Adrenal gland (tissue), 12 donors: ENCODE results near the gene DNAH1. TPM values are rescaled to one million over a fixed set of nuclear protein-coding genes. Genes with fewer than 3 reads are reported as not detected.

Experiments used
- DNase-seq, 7 donors: peaks; one replicate each; pipeline ENCODE4 v3.0.0-alpha.2; 2019 to 2020
- H3K27ac ChIP-seq, 5 donors: fragments of 200-600 bp; sonication (generic) in 4 of 5; 1 replicate in 3 of 5; 2 replicates in 2 of 5; pipeline versions ENCODE4 v1.5.1 to v1.8.0; 2016 to 2020; ENCODE audit warnings: mild to moderate bottlenecking in 1 of 5
- H3K27me3 ChIP-seq: fragments of 200-600 bp; 2 replicates; pipeline ENCODE4 v1.8.0; 2021
- H3K36me3 ChIP-seq, 2 donors: fragments of 200-600 bp; replicated peaks in 1 of 2; 1 replicate in 1 of 2; 2 replicates in 1 of 2; pipeline versions ENCODE4 v1.5.1 to v1.8.0; 2018 to 2022
- H3K4me1 ChIP-seq, 2 donors: fragments of 200-600 bp; replicated peaks in 1 of 2; 1 replicate in 1 of 2; 2 replicates in 1 of 2; pipeline versions ENCODE4 v1.5.1 to v1.8.0; 2018 to 2021
- H3K4me3 ChIP-seq, 4 donors: fragments of 200-600 bp; sonication (generic) in 3 of 4; one replicate each; pipeline ENCODE4 v1.5.1; 2016 to 2018
- H3K9me3 ChIP-seq, 3 donors: fragments of 200-600 bp; sonication (generic) in 1 of 3; replicated peaks in 1 of 3; 1 replicate in 2 of 3; 2 replicates in 1 of 3; pipeline versions ENCODE4 v1.5.1 to v1.8.0; 2016 to 2021
- CTCF ChIP-seq, 6 experiments: fragments of 450-650 bp in 4 of 6; fragments of 200-600 bp in 2 of 6; sonication (generic) in 1 of 6; IDR thresholded peaks; 1 replicate in 5 of 6; 2 replicates in 1 of 6; pipeline versions ENCODE4 v1.5.1 to v1.8.0; 2016 to 2021; ENCODE audit warnings: antibody characterized with exemption in 6 of 6, mild to moderate bottlenecking in 2 of 6, moderate library complexity in 1 of 6
- POLR2A ChIP-seq, 2 donors: fragments of 450-650 bp; IDR thresholded peaks; one replicate each; pipeline ENCODE4 v1.6.1; 2017; ENCODE audit warnings: antibody characterized with exemption in 2 of 2, mild to moderate bottlenecking in 2 of 2, moderate library complexity in 1 of 2
- WGBS, 4 donors: extraction: QIAGEN DNeasy Blood & Tissue Kit in 2 of 4; methylation state at CpG; one replicate each; pipeline versions ENCODE4 v1.1.5 to v1.1.7; 2013 to 2017; 5-methylcytosine and 5-hydroxymethylcytosine counted together
- intact Hi-C, 2 donors: fragments of 100-400 bp; cut with DNase I; formaldehyde crosslinking; loops; one replicate each; pipeline versions ENCODE4 v1.14.1 to v1.15.0; 2022 to 2023
- polyA plus RNA-seq, 3 donors: library from polyadenylated mRNA; stranded (reverse); fragments of 200-250 nt in 2 of 3; fragments of 350-450 nt in 1 of 3; fragmentation: Illumina TruSeq in 1 of 3; extraction: RNeasy Lipid Tissue Mini Kit (QIAGEN cat#74804) in 1 of 3; gene quantifications; one replicate each; pipeline ENCODE4 v1.2.3, GENCODE V29; 2013 to 2014
- total RNA-seq, 9 donors: library from RNA; depleted of rRNA in 4 of 9; stranded (reverse); fragments of >200 nt in 4 of 9; fragments of 120-200 nt in 1 of 9; fragmentation: NEBNext Ultra II Directional in 1 of 9; extraction: Animal tissue kit (Norgen Biotek cat#: 25700) in 1 of 9; gene quantifications; one replicate each; pipeline versions ENCODE4 v1.1.0 to v1.2.4, GENCODE V29; 2013 to 2023
- donor health status: healthy with polysubstance abuse.
- donor health status: Bipolar disorder and iron deficiency.
- donor health status: DM: yes; HTN: yes; CAD: no.
- donor health status: DM: no; HTN: no; CAD: no.
- donor health status: DM: no; HTN: no; CAD: no.
- donor health status: DM: yes; HTN: yes; CAD: no.

DNAH1 gene
- total and polyA plus RNA-seq, 12 donors: 2.1 to 24.4 (median 9.0) TPM

- TF ChIP-seq POLR2A (IDR thresholded peaks at IDR 0.05): no peak
- TF ChIP-seq CTCF (IDR thresholded peaks at IDR 0.05): no peak
- intact Hi-C loops: no loop called here
- no peaks in the 10 kb centered on the region for H3K9me3 ChIP-seq
- DNase-seq: peak in 1 of 7 donors; percentile 20
- peaks cover 0 to 8% of the 10 kb centered on the region in 2 donors for H3K4me1 ChIP-seq
- no peak overlapping the region for H3K27ac ChIP-seq
- H3K4me3 ChIP-seq: no peak overlapping the region
- H3K27me3 ChIP-seq: no peaks in the 10 kb centered on the region
- H3K36me3 ChIP-seq: no peaks in the 10 kb centered on the region
- 25 to 80% (median 51%) methylated on average over 1 of the region's 1 CpG for WGBS, 4 donors
These were observed 7.8 kb upstream of the DNAH1 start for GRCh38 chr3:52308308-52308707.

- DNase-seq: no peak
- Histone ChIP-seq H3K4me1 (peaks cover 0 to 21% of the 10 kb centered on the region in 2 donors), H3K27me3 (no peaks in the 10 kb centered on the region), H3K9me3 (no peaks in the 10 kb centered on the region), H3K27ac (no peak overlapping the region), H3K4me3 (no peak overlapping the region), H3K36me3 (no peaks in the 10 kb centered on the region)
- TF ChIP-seq POLR2A (IDR thresholded peaks at IDR 0.05) (no peak), CTCF (IDR thresholded peaks at IDR 0.05) (no peak)
- WGBS, 4 donors: 86 to 100% (median 91%) methylated on average over 3 to 9 of the region's 9 CpGs
- intact Hi-C loops: no loop called here
These were observed 5.1 kb upstream of the DNAH1 start for GRCh38 chr3:52310861-52311575.

- intact Hi-C loops: no loop called here
- DNase-seq: no peak
- Histone ChIP-seq H3K36me3 (no peaks in the 10 kb centered on the region), H3K4me1 (peaks cover 0 to 21% of the 10 kb centered on the region in 2 donors), H3K4me3 (no peak overlapping the region), H3K27me3 (no peaks in the 10 kb centered on the region), H3K9me3 (no peaks in the 10 kb centered on the region), H3K27ac (no peak overlapping the region)
- 61 to 93% (median 87%) methylated on average over 2 to 9 of the region's 9 CpGs for WGBS, 4 donors
- TF ChIP-seq POLR2A (IDR thresholded peaks at IDR 0.05) (no peak), CTCF (IDR thresholded peaks at IDR 0.05) (no peak)
These were observed 4.5 kb upstream of the DNAH1 start for GRCh38 chr3:52311576-52312119.

GRCh38 chr3:52313188-52313773 is 2.8 kb upstream of the DNAH1 start:
- no peaks in the 10 kb centered on the region for H3K36me3 ChIP-seq
- DNase-seq: no peak
- H3K4me1 ChIP-seq: peaks cover 0 to 15% of the 10 kb centered on the region in 2 donors
- intact Hi-C loops: no loop called here
- H3K27me3 ChIP-seq: no peaks in the 10 kb centered on the region
- 79 to 100% (median 86%) methylated on average over 2 of the region's 2 CpGs for WGBS, 4 donors
- no peak overlapping the region for H3K4me3 ChIP-seq
- no peak for TF ChIP-seq CTCF (IDR thresholded peaks at IDR 0.05)
- TF ChIP-seq POLR2A (IDR thresholded peaks at IDR 0.05): no peak
- H3K27ac ChIP-seq: peak overlapping the region in 2 of 5 donors; percentile 52 to 55
- no peaks in the 10 kb centered on the region for H3K9me3 ChIP-seq
